Suprapubic skin (tissue), 4 donors: ENCODE data around the gene MCC.

Experiments
- CTCF ChIP-seq, 2 donors: fragments of 200-600 bp in 1 of 2; fragments of 450-650 bp in 1 of 2; sonication (generic) in 1 of 2; IDR thresholded peaks; one replicate each; pipeline ENCODE4 v1.5.1; 2016 to 2019; ENCODE audit warnings: antibody characterized with exemption in 2 of 2, mild to moderate bottlenecking in 1 of 2, moderate library complexity in 1 of 2
- EP300 ChIP-seq: sonication (generic); formaldehyde crosslinking; IDR thresholded peaks from one replicate; pipeline ENCODE4 v1.6.1; 2017; ENCODE audit warnings: antibody characterized with exemption
- POLR2AphosphoS5 ChIP-seq, 3 donors: sonication (generic); formaldehyde crosslinking; IDR thresholded peaks; one replicate each; pipeline ENCODE4 v1.6.1; 2017; ENCODE audit warnings: antibody characterized with exemption in 3 of 3

- no peak for TF ChIP-seq CTCF (IDR thresholded peaks at IDR 0.05)
- TF ChIP-seq EP300: no peak
- no peak for TF ChIP-seq POLR2AphosphoS5 (IDR thresholded peaks at IDR 0.05)
These were observed 241.8 kb downstream of the MCC start for GRCh38 chr5:113246361-113246870.
